Stimulated activated CD4-positive, alpha-beta T cell treated with anti-CD3 and anti-CD28 coated beads, Interleukin-1b, Interleukin-23, amount 100 ng/mL, for 48 hours (primary cell): ENCODE data around the gene NRXN3.

ENCODE experiments used
- DNase-seq: peaks from one replicate; pipeline ENCODE4 v3.0.0-alpha.2; 2020

Gene NRXN3

DNA sequence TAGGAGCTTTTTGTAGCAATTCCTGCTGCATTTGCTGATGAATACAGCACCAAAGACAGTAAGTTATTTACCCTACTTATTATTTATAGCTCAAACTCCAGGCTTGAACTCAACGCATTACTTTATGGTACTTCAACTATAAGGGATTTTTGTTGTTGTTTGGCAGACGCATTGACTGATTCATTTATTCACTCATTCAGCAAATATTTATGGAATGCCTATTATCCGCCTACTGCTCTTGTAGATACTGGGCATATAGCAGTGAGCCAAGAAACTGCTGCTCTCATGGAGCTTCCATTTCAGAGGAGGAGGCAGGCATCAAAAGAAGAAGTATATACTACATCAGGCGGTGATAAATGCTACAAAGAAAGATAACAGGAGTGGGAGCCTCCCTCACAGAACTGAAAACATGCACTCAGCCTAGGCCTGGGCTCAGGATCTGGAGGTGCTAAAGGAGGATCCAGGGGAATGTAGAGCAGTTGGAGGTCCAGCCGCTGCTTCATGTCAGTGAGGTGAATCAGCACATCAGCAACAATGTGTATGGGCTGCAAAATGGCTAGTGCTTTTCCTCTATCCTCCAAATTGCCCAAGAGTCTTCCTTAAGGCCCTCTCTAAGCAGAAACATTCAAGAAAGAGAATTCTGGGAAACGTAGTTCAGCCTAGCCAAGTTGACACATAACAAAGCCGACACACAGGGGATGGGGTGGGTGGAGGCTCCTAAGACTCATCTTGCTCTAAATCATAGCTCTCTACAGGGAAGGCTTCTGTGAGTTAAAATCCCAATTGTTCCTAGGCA, 157.5 kb downstream of the NRXN3 start:
- DNase-seq: no peak

DNA sequence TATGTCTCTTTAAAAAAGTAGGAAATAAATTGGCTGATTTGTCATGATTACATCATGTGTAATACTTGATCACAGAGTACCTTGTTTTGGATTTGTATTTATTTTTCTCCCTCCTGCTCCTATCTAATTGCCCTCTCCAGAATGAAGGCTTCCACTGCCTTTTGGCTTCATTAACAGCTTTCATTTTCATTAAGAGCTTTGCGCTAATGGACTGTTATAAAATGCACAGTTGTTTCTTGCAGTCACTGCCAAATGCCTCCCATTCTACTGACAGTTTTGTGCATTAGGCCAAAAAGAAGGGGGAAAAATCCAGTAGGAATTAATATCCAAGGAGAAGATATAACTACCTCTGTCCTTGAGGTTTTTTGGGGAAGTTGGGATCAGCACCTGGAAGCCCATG, 159.2 kb downstream of the NRXN3 start:
- DNase-seq: no peak

DNA sequence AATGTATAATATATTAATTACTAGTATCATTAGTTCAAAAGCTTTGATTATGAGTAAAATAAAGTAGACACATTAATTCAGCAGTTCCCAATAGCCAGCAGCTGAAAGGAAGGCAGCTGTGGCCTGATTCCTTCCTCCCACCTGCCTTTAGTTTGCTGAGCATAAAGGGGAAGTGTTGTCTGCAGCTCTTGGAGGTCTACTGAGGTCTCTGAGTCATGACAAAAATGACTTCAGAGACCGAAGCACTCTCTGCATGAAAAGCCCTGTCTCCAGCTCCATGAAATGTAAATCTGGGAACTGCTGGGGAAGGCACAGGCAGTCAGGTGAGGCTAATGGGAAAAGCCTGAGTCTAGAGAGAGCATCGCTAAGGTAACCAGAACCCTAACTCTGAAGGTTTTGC, 165.4 kb downstream of the NRXN3 start:
- DNase-seq: no peak

DNA sequence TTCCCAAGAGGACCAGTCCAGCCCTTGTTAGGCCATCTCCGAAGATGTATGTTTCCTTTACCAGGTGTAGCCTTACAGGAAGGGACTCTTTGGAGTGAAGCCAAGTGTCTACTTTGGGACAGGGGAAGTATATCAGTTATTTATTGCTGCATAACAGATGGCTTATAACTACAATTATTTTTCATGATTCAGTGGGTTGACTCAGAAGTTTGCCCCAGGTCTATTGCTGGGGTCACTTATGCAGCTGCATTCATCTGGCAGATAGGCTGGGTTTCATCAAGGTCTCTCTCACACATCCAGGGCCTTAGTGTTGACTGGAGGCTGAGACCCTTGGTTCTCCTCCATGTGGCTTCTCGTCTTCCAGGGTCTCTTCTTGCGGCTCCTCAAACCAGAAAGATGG, 170.1 kb downstream of the NRXN3 start:
- no peak for DNase-seq

DNA sequence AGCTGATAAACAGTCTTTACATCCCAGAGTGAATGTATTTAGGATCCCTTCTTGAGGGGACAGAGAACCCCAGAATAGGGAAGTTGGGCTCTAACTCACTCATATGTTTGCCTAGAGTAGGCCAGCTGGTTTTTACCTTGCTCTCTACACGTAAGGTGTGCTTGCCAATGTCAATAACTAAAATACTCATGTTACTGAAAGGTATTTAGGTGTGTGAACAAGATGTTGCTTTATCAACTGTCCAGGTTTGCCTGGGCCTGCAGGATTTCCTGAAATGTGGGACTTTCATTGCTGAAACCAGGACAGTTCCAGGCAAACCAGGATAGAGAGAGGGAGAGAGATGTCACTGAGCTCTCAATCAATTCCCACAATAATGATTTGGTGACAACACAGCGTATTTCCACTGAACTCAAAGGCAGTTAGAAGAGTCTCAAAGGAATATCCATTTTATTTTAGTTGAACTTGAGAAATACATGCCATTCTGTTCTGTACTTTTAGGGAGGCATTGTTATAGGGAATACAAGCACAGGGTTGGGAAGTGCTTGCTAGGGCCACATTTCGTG, 171.7 kb downstream of the NRXN3 start:
- DNase-seq: no peak

DNA sequence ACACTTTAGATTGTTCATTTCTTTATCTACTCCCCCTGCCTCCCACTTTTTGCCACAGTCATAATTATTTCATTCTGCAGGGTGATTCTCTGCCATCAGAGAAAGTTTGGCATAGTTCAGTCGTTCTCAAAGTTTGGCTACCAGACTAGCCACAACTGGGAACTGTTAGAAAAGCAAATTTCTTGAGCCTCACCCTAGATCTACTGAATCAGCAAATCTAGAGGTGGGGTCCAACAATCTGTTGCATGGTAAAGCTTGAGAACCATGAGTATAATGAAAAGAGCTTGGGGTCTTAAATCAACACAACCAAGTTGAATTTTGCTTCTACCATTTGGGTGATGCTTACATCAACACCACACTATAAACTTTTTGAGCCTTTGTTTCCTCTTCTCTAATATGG, 172.7 kb downstream of the NRXN3 start:
- DNase-seq: no peak

DNA sequence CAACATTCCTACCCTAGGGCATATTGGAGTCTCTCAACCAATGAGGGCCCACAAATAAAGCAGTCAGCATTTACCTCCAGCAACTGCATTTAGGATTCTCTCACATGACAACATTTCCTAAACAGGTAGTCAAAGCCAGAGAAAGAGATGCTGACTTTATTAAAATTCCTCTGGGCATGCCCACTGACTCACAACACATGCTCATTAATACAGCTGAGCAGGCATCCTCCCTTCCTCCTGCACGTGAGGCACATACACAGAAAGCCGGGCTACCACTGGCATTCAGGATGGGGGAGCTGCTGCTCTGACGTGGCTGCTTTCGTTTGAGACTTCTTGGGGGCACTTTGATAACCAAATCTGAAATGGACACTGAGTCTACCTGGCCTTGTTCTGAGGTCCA, 174.1 kb downstream of the NRXN3 start:
- DNase-seq: no peak

DNA sequence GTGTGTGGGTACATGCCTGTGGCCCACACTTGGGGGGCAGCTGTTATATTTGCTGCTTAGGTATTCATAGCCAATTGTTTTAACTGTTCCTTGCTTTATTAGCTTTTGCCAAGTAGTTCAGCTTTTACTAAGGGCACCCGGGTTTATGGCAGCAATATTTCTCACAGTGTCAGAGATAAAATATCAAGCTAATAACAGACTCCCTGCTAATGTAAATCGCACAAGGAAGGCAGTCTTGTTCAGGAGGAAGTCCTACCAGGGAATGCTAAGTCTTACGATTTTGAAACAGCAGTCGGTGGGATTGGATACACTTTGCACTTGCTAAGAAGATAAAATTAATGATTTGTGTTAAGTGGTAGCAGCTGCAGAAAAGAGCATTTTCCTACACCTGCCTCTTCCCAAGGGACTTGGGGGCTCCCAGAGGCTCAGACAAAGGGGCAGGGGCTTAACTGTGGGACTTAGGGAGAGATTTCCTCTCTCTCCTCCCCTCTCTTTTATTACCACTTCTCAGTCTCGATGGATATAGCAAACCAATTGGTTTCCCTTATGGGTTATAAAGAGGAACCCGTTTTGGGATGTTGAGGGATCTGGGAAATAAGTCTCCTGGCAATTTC, 175.1 kb downstream of the NRXN3 start:
- no peak for DNase-seq

DNA sequence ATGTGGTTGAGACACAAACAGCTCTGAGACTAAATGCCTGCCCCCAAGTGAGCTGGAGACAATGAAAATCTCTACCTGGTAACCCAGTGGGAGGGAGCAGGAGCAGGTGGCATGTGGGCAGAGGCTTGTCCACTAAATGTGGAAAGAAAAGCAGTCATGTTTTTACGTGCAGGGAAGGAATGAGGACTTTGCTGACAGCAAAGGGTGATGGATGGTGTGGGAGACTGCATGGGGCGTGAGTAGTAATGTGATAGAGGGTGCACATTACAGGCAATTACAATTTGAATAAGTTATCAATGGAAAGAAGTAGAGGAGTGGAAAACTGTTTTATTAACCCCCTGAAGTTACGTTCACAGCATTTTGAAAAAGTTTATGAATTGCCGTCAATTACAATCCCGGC, 176.6 kb downstream of the NRXN3 start:
- DNase-seq: no peak

DNA sequence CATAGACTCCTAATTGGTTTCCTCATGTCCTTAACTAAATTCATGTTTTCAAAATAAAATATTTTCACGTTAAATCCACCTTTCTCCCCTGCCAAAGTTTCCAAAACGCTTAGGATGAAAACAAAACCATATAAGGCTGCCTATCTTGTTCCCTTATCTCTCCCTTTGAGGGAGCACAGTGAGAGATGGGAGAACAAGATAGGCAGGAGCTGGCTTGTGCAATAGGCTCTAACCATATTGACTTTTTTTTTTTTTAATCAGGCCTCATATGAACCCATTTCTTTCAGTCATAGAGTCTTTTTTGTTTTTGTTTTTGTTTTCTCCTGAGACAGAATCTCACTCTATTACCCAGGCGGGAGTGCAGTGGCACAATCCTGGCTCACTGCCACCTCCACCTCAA, 184.9 kb downstream of the NRXN3 start:
- no peak for DNase-seq

DNA sequence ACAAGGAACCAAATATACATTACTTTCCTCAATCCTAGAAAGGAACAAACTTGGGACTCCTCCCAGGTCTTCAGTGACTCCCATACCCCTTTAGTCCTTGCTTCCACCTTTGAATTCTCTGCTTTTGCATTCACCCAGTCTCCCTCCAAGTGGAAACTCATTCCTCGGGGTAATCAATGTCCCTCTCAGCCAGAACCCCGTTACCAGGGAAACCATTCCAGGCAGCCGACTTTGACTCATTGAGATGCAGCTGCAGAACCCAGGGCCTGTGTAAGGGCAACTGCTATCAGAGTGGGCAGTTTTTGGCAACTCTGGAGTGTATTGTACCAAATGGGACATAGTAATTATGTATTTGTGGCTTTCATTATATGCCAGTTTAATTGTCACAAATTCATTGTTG, 186.2 kb downstream of the NRXN3 start:
- DNase-seq: no peak

DNA sequence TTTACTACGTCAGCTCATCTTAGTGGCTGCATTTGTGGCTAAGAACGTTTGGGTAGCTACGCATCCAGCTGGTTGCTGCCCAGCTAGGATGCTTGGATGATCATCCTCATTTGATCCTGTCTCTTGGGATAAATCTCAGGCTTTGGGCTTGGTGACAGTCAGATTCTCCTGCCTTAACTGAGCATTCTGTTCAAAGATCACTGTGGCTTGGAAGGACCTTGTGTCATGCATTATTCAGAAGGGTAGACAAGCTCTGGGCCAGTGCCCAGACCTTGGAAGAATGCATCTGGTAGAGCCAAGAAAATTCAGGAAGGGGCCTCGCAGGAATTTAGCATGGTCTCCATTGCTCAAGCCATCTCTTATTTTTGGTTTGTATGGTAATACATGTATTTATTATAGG, 188.4 kb downstream of the NRXN3 start:
- no peak for DNase-seq

DNA sequence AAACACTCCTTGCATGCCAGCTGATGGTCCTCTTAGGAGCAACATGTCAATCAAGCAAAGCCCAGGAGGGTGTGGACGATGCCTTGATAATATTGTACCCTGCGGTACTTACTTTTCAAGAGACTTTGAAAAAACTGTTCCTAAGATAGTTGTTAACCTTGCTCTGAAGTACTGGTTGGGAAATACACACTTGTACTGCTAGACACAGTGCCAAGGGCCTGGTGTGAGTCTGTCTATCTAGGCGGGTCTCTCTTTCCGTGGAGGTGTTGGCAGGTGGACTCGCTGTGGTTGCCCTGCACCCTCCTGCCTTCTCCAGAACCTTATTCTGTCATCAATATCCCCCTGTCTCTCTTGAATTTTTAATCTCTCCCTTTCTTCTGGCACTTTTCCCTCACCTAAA, 189.4 kb downstream of the NRXN3 start:
- DNase-seq: no peak

DNA sequence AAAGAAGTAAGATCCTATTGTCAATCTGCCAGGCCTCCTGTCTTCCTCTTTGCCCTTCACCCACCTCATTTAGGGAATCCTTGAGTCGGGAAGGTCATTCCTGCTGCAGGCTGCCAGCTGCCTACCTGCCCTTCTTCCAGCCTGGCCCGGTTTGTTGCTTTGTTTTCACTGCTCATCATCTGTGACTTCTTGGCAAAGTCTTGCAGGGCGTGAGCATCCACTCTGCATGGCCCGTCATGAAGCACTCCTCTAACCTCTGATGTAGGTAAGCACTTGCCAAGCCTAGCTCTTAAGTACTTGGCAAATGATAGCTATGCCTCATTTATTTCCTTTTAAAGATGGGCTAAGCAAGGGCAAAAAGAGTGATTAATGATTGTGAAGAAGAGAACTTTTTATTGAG, 192.8 kb downstream of the NRXN3 start:
- no peak for DNase-seq

DNA sequence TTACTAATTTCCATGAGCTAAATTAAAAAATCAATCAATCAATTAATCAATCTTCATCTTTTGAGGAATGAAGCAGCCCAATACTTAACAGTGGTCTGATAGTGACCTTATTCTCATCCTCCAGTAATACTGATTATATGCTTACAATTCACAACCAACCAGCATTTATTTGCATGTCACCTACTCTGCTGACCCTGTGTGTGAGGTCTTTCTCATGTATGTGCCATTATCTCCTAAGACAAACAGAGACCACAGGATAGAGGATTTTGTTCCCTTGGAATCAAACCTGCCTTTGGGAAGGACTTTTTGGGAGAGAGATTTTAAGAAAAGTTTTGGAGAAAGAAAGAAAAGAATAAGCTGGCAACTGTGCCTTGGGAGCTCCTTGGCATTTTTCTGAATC, 197.2 kb downstream of the NRXN3 start:
- no peak for DNase-seq

DNA sequence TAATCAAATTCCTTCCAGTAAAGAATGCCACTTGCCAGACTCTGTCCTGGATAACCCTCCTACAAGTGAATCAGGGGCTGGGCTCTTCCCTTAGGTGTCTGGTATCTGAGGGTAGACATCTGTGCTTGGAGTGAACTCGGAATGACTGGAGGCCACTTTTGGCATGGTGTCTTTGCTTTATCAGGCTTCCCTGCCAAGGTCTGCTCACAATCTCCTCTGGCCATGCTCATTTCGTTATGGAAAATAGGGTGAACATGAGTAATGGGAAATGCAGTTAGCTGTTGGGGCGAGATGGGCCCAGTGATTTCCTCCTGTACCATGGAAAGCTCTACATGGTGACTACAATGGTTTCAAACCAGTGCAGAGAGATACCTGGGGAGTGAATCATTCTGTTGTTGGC, 212.9 kb downstream of the NRXN3 start:
- no peak for DNase-seq

DNA sequence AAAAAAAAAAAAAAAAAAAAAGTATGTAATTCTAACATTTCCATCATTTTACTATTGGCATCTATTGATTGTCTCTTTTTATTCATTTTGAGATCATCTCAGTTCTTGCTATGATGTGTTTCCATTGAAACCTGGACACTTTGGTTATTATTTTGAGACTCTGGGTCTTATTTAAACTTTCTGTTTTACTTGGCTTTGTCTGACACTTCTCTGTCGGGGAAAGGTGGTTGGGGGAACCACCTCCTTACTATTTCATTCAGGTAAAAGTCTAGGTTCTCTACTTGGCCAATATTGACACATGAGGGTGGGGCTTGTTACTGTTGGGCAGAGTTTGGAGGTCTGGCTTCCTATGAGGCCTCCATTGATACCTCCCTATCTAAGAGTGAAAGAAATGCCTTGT, 228.0 kb downstream of the NRXN3 start:
- no peak for DNase-seq

DNA sequence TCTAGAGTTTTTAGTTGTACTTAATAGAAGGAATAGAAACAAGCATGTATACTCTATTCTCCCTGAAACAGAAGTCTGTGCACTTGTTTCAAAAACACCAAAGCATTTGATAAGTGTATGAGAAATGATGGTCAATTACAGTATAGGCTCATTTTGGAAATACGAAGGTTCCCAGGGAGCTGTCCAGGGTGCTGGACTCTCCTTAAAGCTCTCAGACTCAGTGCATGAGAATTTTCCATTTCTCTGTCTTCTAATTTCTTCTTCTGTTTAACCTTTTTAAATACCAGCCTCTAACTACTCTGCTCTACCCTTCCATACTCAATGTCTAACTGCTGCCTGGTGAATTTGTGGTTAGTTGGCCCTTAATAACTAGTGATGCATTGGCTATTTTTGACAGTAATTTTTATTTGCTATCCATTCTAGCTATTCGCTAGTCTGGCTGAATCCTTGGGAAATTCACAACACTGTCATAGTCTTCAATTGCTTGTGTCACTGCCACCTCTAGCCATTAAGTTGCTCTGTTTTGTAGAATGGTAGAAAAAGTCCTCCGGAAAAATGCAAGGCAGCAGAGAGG, 229.2 kb downstream of the NRXN3 start:
- no peak for DNase-seq

DNA sequence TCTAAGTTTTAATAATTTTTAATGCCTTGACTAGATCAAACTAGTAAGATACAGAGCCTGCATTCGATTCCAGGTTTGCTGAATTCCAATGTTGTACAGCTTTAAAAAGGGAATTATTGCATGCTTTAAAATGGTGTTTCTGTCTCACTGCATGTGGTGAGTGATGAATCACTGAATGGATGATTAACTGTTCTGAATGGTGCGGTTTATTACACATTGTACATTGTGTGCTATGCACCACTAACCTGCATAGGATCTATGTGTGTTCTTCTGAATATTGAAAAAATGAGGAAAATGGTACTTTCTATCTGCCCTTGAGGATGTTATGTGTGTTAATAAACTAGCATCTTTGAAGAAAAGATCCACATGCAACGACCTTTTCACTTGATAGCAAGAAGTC, 231.7 kb downstream of the NRXN3 start:
- DNase-seq: no peak

DNA sequence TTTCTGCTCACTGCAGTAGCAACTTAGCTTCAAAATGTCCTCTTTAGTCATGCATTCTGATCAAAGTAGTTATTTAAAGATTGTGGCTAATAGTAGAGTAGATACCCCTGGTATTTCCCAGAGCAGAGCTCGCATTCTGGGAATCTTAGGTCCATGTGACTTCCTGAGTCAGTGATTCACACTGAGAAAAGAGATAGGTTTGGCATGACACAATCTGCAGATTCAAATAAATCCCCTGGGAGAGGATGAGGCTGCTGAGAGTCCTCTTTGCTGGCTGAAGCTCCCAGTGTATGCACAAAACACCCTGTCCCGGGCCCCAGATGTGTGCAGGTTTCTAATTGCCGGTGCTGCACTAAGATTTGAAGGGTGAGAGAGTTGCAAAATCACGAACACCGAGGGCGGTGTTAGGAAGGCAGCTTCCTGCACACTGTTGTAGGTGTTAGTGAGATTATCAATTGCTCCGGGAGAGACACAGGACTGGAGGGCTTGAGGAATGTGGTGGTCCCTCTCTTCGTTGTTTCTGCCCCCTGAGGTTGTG, 233.2 kb downstream of the NRXN3 start:
- DNase-seq: no peak

DNA sequence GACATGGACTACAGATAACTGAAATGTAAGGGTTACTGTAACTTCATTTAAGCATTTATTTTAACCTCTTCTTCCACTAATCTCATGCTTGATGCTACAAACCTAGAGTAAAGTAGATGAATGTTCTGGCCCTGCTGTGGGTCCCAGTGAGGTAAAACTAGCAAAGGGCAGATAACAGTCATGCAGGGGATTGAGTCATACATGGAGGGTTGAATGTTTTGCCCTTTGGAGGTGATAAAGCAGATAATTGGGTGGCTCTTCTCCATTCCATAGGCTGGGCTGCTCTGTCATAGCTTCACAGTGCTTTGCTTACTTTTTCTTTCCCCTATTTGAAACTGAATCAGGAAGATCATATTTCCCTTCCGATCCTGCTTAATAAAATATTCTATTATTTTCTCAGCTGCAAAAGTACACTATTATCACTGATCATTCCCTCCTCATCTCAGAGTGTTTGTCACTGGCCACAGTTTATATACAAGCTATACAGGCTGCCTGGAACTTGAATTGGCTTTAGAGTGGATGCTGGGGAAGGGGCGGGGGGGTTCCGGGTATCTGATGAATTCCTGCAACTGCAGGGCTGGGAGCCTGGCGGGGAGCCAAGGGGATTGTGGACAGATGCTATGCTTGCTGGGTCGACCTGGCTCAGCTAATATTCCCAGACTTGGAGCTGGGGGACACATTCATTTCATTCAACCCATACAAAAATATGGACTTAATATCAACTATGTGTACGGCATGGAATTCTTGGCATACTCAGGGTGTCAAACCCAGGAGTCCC, 235.1 kb downstream of the NRXN3 start:
- no peak for DNase-seq

DNA sequence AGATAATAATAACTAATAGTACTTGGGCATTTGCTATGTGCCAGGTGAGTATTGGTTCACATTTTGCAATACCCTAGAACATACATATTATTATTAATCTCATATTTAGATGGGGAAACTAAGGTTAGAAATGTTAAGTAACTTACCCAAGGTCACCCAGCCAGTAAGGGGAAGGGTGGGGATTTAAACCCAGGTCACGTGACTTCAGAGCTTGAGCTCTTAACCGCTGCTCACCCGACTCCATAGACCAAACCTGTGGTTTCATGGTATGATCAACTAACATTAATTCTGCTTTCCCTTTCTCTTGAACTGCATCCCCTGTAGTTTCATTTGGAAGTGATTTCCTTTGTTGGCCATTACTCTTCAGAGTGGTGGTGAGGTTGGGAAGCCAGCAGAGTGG, 242.3 kb downstream of the NRXN3 start:
- DNase-seq: no peak

DNA sequence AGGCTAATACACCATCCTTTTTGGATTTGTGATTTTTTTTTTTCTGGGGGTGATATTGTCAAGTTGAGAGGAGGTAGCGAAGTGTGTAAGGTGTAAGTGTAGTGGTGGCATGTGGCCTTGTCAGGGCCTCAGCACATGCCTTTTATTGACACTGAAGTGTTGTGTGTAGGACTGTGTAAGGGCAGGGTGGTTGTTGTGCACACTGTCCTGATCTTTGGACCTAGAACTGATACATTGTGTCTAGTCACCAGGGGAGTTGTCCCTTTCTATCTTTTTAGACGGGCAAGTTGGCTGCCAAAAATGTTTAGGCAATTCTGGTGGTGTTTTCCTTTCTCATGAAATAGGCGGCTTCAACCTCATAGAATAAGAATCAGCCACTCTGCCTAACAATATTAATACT, 244.0 kb downstream of the NRXN3 start:
- no peak for DNase-seq
